Sigmoid colon (tissue), 4 donors: ENCODE results near the gene FOXI3.

Experiments used
- CTCF ChIP-seq, 4 experiments: fragments of 450-650 bp in 3 of 4; fragments of 200-600 bp in 1 of 4; IDR thresholded peaks; one replicate each; pipeline ENCODE4 v1.5.1; 2016 to 2019; ENCODE audit warnings: antibody characterized with exemption in 4 of 4, mild to moderate bottlenecking in 3 of 4, moderate library complexity in 2 of 4
- EP300 ChIP-seq, 4 donors: sonication (generic); formaldehyde crosslinking; IDR thresholded peaks; one replicate each; pipeline ENCODE4 v1.6.1; 2017; ENCODE audit warnings: antibody characterized with exemption in 4 of 4
- POLR2AphosphoS5 ChIP-seq, 4 donors: sonication (generic); formaldehyde crosslinking; IDR thresholded peaks; one replicate each; pipeline ENCODE4 v1.6.1; 2017; ENCODE audit warnings: antibody characterized with exemption in 4 of 4

- TF ChIP-seq CTCF (IDR thresholded peaks at IDR 0.05) (no peak), POLR2AphosphoS5 (IDR thresholded peaks at IDR 0.05) (no peak), EP300 (IDR thresholded peaks at IDR 0.05) (no peak)
Observed at GRCh38 chr2:88437010-88437409, 15.5 kb downstream of the FOXI3 start.
